ENCODE results near the gene IL1A.

The IL1A gene

DNA sequence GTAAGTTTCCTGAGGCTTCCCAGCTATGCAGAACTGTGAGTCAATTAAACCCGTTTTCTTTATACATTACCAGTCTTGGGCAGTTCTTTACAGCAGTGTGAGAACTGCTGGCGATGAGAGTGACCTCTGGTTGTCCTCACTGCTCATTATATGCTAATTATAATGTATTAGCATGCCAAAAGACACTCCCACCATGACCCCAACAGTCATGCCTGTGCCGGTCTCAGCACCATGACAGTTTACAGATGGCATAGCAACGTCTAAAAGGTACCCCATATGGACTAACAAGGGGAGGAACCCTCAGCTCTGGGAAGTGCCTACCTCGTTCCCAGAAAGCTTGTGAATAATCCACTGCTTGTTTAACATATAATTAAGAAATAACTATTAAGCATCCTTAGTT is 8.1 kb upstream of the IL1A start:
- DNase-seq: no peak

DNA sequence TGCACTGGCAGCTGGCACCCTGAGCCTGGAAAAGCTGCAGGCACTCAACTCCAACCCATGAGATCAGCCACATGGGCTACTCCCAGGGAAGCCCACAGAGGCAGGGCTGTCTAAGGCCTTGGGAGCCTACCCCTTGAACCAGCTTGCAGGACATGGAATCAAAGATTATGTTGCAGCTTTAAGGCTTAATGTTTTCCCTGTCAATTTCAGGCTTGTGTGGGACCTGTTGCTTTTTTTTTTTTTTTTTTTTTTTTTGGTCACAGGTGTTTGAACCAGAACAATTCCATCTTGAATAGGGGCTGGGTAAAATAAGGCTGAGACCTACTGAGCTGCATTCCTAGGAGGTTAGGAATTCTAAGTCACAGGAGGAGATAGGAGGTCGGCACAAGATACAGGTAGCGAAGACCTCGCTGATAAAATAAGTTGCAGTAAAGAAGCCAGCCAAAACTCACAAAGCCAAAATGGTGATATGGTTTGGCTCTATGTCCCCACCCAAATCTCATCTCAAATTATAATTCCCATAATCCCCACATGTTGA is 7.5 kb upstream of the IL1A start:
- no peak for DNase-seq

DNA sequence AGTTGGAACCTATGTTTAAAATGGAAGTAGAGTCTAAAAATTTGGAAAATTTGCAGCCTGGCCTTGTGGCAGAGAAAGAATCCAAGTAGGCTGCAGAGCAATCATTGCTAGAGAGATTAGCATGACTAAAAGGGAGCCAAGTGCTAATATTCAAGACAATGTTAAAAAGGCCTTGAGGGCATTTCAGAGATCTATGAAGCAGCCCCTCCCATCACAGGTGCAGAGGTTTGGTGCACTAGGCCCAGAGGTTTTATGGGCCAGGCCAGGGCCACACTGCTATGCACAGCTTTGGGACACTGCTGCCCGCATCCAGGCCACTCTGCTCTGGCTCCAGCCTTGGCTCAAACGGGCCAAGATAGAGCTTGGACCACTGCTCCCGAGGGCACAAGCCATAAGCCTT is 6.7 kb upstream of the IL1A start:
- DNase-seq: no peak

DNA sequence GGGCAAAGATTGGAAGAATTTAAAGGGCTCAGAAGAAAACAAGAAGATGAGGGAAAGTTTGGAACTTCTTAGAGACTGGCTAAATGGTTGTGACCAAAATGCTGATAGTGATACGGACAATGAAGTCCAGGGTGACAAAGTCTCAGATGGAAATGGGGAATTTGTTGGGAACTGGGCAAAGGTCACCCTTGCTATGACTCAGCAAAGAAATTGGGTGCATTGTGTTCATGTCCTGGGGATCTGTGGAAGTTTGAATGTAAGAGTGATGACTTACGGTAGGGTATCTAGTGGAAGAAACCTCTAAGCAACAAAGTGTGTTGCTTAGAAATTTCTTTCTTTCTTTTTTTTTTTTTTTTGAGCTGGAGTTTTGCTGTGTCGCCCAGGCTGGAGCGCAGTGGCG is 6.0 kb upstream of the IL1A start:
- DNase-seq: no peak

DNA sequence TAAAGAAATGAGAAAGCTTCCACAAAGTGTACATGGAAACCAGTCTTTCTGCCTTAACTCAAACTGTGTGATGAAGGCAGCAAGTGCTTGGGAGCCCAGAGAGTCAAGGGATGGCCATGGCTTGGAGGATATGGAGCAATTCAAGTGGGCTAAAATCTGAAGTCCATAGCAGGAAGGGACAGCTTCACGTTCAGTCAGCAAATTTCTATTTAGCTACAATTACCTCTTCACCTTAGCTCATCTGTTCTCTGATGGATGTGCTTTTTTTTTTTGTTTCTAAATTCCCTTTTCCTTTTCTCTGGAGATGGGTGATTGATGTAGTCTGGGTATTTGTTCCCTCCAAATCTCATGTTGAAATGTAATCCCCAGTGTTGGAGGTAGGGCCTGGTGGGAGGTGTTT is 4.9 kb upstream of the IL1A start:
- no peak for DNase-seq

DNA sequence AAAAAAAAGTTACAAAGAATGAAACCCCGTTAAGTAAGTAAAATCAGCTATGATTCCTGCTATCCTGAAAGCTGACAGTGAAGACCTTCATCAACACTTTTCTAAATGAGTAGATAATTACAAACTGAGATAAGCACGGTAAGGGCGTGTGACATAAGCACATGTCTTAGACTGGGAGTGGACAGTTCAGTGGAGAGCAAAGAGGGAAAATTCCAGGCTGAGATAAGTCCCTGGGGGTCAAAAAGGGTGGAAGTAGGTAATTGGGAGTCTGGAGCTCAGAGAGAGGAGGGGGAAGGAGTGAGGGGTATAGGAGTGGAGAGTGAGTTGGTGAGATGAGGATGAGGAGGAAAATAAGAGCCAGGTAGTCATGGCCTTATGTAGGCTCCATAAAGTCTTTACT is 4.4 kb upstream of the IL1A start:
- DNase-seq: no peak

DNA sequence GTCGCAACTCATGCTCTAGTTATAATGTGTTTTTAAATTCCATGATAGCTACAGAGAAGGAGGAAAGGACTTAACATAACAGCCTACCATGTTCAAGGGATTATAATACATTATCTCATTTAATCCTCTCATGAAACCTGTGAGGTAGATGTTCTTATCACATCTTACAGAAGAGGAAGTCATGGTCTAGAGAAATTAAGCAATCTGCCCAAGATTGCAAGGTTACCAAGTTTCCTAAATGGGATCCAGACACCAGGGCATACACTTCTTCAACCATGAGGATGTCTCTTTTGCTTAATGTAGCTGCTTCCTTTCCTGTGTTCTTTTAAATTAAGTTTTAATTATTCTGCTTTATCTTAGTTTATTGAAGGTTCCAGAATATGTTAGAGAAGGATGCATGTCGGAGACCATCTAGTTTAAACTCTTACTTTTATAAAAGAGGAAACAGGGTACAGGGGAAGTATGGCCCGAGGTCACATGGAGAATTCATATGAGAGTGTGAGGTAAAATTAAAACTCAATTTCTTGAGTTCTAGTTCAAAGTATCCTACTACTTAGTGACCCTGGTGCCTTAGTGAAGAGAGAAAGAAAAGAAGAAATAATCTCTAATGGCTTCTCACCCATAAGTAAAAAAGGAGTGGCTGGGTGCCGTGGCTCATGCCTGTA is 3.6 kb upstream of the IL1A start:
- no peak for DNase-seq

DNA sequence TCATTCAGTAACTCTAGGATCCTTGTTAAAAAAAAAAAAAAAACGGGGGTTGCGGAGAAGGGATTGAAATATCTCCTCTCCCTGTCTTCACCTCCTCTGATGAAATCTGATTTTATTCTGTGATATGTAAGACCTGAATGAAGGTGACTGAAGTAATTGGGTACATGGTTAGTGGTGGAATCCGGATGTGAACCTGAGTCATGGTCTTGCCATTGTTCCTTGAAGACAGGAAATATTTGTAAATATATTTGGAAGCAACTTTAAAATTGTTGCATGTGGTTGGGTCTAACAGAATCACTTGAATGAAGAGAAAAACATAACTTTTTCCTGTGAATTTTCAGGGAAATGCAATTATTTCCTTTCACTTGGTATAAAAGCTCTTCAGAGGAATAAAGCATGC is 3.0 kb upstream of the IL1A start:
- DNase-seq: no peak

DNA sequence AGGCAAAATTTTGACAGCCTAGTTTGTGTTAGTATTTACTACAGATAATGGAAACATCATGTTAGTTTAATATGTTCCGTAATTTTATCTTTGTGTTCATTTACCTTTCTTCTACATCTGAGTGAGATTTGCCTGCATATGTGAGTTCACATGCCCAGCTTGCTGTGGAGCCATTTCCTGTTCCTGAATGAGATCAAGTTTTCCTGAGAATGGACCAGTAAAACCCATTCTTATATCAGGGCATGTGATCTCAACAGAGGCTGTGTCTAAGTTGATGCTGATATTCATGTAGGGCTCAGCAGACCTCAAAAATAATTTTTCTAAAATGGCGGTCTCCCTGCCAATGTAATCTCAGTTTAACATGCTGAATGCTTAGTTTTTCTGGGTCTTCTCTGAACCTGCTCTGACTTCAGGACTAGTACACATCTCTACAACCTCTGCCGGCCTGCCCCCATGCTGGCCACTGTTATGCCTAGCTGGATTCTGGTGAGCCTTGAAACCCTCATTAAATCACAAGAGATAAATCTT is 1.0 kb downstream of the IL1A start:
- DNase-seq: no peak

DNA sequence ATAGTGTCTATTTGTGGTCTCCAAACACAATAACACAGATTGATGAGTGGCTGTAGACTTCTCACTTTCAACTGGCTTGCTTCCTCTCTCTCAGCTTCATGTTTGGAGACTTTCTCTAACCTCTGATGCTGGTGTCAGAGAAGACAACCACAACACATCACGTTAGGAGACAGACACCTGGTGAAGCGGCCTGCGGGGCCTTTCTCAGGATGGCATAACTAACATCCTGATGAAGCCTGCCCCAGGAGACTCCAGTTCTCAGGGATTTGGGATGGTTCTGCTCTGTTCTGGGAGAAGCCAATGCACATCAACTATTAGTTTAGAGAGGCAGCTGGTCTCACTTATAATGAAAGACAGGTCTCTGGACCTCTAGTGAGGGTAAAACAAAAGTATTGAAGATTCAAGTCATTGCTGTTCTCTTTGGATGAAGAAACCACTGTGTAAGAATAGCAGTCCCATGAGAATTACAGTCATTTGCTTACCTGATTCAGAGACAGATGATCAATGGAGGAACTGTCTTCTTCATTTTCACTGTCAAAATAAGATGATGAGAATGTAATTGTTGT is 2.0 kb downstream of the IL1A start:
- DNase-seq: no peak

DNA sequence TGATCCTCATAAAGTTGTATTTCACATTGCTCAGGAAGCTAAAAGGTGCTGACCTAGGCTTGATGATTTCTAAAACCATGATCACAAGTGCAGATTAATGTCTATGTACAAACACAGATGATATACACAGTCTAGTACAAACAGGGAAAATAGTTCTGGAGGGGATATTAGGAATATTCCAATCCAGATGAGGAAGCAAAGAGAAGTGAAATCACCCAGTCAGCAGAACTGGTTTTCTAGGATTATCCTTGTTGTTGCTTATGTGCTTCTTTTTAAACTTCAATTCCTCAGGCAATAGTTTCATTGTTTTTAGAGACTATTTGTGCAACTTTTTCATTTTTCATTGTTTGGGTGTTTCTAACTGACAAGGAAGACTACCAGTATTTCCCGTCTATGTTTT is 4.7 kb downstream of the IL1A start:
- no peak for DNase-seq

DNA sequence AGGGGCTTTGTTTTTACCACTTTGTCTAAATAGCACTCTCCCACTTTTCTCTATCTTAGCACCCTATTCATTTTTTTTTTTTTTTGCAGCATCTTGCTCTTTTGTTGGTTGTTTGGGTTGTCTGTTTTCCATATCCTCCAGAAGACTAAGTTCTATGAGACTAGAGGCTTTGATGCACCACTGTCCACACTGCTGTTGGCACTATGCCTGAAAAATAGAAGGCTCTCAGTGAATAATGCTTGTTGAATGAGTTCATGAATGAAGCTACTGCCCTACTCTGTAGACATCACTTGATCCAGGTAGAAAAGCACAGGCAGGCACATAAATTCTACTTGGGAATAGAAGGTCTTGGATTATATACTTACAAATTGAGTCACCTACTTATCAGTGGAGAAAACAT is 7.3 kb downstream of the IL1A start:
- no peak for DNase-seq

DNA sequence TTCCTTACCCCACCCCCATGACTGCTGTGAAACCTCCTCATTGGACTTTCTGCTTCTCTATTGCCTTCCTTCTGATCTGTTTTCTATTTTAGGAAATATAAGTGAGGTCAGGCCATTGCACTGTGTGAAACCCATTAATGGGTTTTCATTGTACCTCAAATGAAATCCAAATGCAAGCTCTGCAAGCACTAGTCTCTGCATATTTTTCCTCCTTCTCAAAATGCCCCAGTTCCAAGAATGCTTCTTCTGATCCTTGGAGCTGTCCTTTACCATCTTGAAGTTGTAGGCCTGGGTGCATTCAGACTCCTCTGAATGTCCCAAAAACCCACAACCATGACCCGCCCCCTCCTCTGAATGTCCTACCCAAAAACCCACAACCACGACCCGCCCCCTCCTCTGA is 8.2 kb downstream of the IL1A start:
- DNase-seq: no peak

DNA sequence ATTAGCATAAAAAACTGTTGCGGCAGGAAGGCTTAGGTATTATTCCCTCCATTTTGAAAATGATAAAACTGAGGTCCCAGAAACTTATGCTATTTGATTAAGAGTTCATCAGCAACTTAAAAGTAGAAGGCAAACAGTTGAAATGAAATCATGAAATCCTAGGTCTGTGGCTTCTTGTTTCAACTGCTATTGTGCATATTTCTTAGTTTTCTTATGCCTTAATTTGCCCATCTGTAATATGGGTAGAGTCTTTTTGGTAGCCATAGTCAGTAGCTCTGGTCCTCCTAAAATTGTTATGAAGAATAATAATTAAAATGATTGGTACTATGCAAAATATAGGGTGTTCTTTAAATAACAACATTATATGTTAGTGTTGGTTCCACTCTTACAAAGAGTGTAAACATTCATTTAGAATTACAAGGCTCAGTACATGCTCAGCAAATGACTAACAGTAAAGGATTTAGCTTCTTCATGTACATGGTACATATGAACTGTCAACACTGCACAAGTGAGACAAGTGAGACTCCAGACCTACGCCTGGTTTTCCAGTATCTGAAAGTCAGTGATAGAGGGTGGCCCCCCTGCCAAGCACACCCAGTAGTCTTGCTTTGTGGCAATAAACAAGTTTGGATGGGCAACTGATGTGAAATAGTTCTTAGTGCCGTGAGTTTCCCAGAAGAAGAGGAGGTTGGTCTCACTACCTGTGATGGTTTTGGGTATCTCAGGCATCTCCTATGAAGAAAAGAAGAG is 9.6 kb downstream of the IL1A start:
- no peak for DNase-seq

DNA sequence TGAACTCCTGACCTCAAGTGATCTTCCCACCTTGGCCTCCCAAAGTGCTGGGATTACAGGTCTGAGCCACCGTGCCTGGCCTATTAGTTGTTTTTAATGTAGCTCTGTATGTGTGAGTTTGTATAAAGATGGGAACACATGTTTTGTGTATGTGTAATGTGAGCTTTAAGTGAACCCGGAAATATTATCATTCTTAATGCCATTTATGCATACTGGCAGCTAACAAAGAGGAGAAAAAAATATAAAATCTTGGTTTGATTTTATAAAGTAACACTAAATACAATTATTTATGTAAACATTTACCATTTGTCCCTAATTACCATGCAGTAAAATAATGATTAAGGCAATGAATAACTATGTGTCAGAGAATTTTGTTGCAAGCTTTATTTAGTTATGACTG is 10.7 kb downstream of the IL1A start:
- no peak for DNase-seq

DNA sequence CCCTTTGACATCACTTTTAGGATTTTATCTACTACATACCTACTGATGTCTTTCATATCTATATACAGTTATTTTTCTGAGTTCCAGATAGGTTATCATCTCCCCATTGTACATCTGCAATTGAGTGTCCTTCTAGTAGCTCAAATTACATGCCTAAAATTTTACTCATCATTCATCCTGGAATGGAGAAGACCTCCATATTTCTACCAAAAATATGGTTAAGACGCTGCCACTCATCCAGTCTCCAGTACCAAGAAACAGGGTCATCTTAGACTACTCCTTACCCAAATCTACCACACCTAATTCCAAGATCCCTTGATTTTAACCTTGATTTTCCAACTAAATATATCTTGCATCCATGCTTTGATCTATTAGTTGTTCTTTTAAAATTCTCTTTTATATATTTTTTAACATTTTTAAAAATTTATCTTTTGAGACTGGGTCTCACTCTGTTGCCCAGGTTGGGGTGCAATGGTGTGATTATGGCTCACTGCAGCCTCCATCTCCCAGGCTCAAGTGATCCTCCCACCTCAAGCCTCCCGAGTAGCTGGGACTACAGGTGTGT is 11.3 kb downstream of the IL1A start:
- DNase-seq: no peak

DNA sequence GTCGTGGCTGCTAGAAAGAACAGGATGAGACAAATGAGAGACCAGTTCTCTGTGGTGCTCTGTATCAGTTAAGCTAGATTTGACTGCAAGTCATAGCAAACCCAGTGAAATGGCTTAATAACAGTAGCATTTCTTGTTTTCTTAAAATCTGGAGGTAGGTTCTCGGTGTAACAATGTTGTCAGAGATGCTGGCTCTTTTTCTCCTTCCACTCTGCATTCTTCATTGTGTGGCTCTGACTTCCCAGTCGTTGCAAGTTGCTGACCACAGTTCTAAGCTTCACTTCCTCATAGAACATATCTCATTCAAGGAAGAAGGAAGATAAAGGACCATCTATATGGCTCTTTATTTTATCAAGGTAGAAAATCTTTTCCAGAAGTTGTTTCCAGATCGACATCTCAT is 12.0 kb downstream of the IL1A start:
- DNase-seq: no peak

DNA sequence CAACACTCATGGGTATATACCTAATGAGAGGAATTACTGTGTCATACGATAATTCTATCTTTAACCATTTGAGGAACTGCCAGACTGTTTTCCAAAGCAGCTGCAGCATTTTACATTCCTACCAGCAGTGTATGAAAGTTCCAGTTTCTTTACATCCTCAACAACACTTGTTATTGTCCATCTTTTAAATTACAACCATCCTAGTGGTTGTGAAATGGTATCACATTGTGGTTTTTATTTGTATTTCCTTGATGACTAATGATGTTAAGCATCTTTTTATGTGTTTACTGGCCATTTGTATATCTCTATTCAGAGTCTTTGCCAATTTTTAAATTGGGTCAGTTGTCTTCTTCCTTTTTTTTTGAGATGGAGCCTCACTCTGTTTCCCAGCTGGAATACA is 15.9 kb downstream of the IL1A start:
- no peak for DNase-seq

DNA sequence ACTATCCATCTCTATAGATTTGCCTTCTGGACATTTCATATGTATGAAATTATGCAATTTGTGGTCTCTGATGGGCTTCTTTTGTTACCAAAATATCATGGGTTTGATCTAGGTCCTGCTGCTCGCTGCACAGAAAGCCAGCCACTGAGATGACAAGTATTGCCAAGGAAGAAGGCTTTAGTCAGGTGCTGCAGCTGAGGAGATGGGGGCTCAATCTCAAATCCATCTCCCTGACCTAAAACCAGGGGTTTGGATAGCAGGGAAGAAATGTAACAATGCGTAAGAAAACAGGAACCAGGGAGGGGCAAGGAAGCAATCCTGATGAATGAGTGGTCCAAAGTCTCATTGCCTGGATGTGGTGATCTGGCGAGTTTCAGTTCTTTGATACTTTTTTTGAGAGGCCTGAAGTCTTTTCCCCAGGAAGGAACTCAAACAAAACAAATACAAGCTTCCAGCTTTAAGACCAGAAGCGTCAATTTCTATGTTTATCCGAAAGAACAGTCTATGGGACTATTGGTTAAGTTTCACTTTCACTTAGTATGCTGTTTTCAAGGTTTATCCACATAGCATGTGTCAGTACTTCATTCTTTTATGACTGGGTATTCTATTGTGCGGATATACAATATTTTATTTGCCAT is 16.5 kb downstream of the IL1A start:
- DNase-seq: no peak

DNA sequence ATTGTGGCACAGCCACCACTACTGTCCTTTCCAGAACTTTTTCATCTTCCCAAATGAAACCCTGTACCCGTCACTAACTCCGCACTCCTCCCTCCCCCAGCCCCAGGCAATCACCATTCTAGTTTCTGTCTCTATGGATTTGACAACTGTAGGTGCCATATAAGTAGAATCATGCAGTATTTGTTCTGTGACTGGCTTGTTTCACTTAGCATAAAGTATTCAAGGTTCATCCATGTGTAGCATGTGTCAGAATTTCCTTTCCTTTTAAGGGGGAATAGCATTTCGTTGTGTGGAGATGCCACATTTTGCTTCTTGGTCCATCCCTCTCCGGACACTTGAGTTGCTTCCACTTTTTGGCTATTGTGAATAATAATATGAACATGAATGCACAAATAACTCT is 19.0 kb downstream of the IL1A start:
- no peak for DNase-seq

DNA sequence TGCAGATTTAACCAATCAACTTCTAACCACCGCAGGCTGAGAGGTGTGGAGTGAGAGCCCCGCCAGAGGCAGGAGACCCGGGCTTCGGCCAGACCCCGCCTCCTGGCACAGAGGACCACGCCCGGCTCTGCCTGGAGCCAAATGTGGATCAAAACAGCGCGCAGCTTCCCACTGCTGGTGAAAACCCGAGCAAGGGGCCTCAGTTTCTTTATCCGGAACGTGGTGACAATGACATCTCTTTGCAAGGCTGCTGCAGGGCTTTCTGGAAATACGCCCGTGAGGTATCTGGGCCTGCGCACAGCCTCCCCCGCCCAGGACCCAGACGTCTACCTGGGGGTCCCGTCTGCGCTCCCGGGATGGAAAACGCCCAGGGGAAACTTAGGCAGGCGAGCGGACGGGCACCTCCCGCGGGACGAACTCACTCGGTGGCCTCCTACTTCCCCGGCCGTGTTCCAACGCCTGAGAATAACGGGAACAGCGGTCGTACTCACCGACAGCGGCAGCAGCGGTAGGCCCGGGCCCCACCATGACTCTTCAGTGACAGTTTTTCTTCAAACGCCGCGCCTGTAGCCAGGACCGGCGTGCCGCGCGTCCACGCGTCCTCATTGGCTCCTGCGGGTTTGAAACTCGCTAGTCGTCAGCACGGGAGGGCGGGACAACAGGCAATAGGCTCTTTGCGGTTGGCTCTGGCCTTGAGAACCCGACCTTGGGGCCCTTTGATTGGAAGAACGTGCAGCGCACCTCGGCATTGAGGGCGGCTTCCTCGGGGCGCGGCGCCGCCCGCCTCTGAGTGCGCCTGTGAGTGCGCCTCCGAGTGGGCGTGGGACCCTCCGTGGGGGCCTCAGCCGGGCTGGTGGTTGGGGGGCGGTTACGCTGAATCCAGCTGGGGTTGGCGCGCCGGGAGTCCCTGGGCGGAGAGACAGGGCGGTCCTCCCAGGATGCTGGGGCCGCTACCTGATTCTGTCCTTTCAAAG is 19.9 kb downstream of the IL1A start, which contains the start of gene CKAP2L:
TSS of gene CKAP2L (minus strand) at position 539 of the 974 bp plus-strand sequence. CDS start at position 528, 11 bp downstream.
- peak; percentile 97 for DNase-seq

DNA sequence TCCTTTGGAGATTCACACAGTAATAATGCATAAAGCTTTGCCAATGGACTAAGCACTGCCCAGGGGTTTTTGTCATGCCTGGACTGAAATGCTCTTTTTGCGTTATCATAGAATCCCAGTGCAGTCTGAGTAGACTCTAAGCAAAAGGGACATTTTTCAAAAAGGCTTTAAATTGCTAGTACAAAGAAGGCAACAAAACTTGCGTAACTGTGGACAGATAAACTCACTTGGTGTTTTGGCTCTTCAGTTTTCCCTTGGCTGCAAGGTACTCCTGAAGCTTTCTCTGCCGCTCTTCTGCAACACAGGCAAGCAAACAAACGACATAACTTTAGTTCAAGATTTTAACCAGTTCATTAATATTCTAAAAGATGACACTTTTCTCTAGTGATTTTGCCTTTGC is 22.0 kb downstream of the IL1A start:
- DNase-seq: no peak
